Measurements from ENCODE around the gene TMEM63B.
A peak's percentile ranks its signal among the peaks of the same experiment; 100 is the strongest.
"Not testable (repeated sequence)": the region's sequence is repeated elsewhere in the genome, so short reads cannot be mapped to it uniquely, and the experiment has no call there.

TMEM63B gene

DNA sequence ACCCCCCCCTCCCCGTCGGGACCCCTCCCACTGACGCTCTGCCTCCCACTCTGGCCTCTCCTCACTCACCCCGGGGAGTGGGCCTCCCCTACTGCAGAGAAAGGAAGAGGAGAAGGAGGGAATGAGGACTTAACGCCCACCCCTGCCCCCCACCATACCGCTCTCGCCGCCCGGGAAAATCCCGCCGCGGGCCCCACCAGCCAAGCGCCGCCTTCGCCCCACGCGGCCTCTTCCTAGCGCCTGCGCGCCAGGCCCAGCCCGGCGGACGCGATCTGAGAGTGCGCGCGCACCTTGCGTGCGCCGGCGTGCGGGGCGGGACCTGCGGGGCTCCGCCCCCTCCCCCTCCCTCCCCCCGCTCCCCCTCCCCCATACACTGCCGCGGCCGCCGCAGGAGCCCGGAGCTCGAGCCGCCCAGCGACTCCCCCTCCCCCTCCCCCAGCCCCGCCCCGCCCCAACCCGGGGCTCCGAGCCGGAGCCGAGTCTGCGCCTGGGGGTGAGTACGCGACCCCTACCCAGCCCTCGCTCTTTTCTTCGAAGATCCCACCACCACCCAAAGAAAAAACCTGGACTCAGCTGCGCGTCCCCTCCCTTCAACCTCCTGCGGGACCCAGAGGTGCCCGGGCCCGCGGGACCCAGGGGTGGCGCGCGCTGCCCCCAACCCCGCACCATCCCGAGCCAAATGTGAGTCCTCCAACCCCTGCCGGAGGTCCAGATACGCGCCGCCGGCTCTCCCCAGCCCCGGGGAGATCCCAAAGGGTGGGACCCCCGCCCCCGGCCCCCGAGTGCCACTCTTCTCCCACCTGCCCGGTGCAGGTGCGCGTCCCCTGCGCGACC, at the start of gene TMEM63B, which contains the start of gene MRPL14:
TSS of gene TMEM63B (plus strand) at position 369 of the 834 bp plus-strand sequence. CDS start 7,031 bp downstream, outside the sequence.
TSS of gene MRPL14 (minus strand) at position 267 of the 834 bp plus-strand sequence. CDS start 10,841 bp downstream, outside the sequence.
- peak; percentile 68 for DNase-seq (ENCODE audit: low read depth)

DNA sequence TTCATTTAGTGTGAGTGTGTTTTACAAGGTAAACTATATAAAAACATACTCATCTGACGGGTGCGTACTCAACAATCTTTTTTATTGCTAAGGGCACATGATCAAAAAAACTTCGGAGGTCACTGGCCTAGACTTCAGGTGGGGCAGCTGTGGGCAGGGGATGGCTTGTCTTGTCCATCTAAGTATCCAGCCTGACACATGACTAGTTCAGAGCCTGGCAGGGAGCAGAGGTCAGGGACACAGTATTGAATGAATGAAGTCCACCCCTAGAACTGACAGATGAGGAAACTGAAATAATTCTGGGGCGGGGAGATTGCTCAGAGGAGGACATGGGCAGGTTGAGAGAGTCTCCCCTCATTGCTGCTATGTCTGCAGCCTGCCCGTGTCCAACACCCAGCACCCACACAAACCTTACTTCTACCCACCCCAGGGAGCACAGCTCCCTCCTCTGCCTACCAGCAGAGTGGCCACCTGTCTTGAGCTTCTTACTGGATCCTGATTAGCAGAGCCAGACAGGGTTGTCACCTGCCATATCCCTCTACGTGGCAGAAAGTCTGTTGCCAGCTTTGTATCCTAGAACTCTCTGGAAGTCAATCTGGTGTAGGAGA, 49.0 kb upstream of the TMEM63B start:
- DNase-seq (ENCODE audit: low read depth): no peak

DNA sequence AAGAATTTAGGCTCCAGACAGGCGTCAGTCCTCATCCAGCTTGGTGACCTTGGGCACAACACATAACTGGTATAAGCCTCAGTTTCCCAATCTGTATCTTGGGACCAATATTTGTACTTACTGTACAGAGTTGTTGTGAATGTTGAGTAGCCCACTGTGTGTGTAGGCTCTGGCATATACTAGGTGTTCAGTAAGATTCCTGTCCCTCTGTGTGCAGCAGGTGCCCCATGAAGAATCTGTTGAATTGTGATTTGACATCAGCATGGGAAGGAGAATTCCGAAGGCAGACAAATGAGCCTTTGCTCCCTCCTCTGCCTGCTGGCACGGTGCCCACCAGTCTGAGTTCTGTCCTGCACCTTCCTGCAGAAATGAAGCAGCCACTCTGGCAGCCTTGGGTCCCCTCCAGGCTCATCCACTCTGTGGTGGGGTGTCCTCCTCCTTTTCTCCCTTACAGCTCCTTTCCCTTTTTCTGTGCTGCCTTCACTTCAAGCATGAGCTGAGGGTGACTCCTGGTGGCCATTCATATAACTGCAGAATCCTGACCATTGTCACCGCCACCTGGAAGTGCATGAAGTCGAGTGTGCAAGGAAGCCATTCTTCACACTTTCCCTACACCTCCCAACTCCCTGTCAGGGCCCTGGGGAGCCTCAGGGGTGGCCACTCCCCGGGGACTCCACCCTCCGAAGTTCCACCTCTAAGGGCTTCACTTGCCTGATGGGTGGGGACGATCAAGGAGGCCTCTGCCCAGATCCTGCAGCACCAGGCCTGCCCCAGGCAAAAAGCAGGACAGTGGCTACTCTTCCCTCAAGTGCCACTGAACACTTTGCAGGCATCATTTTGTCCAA, 48.3 kb upstream of the TMEM63B start:
- peak; percentile 59 for DNase-seq (ENCODE audit: low read depth)

DNA sequence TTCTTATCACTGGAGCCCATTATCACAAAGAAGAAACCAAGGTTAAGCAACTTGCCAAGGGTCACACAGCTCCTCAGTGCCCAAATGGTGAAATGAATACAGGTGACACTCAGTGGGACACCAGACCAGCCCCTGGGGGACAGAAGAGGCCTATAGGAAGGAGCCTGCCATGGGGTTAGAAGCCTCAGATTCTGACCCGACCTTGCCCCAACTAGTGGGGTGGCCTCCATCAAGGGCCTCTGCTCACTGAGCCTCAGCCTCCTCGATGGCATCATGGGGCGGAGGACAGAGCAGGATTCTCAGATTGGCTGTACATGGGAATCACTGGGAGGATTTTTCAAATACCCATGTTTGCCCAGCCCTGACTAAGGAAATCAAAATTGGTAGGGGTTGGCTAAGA, 47.7 kb upstream of the TMEM63B start:
- DNase-seq (ENCODE audit: low read depth): no peak

DNA sequence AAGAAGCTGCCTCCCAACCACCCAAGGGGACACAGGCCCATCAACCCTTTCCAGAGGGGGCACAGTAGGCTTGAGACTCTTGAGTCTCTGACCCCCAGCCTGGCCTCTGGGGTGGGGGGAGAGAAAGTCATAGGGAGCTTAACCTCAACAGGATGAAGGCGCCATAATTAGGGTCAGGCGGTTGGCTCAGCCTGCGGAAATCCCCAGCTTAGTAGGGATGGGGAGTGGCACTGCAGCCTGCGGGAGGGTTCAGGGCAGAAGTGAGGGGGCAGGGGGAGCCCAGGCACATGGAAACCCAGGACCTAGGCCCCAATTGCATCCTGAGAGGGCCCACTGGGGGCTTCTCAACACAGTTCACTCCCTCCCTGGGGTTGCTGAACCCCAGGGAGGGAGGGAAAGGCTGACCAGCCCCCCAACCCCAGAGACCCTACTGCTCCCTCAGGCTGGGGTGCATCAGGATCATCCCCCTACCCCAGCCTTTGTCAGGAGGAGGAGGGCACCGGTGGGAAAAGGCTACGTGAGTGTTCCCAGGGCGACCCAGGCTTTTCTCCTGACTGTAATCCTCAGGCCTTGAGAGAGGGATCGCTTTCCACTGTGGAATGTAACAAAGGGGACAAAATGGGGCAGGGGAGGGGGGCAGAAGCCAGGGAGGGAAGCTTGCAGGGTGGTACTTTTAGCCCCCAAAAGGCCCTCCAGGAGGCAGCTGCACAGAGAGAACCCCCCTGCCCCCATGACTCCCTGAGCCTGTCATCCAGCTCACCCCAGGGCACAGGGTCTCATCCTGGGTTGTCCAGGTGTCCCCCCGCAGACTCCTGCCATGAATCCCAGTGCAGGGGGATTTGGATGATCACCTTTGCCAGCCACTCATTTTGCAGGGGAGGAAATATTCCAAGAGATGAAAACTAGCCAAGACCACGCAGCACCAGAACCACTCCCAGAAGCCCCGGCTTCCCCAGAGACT, 46.5 kb upstream of the TMEM63B start:
- no peak for DNase-seq (ENCODE audit: low read depth)

DNA sequence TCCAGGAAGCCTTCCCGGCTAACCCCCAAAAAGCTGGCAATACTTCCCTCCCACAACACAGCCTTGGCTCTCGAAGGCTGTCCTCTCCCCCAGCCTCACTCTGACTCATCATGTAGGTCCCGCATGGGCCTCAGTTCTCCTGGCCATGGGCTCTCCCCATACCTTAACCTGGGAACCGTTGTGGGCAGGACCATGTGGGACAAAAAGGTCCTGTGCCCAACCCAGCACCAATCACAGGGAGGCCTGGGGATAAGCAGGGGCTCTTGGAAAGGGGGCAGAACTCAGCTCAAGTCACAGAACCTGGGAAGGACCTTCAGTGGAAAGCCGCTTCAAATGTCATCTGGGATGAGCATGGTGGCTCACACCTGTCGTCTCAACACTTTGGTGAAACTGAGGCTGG, 45.6 kb upstream of the TMEM63B start:
- no peak for DNase-seq (ENCODE audit: low read depth)

DNA sequence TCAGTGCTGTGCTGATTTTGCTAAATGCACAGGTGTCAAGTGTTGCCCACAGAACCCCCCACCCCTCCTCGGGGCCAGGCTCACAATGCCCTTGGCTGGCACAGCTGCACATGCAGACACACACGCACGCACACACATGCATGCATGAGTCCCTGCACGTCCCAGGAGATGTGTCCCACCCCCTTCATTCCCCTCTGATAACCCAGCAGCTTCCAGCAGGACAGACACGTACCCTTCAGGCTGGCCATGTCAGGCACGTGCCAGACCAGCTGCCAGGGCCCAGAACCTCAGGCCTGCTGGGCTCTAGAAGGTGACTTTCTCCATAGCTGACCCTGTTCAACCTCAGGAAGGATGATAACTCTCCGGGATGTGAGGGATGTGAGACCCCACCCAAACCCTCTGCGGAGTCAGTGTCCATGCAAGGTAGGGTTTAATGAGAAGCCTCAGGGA, 44.5 kb upstream of the TMEM63B start:
- no peak for DNase-seq (ENCODE audit: low read depth)

DNA sequence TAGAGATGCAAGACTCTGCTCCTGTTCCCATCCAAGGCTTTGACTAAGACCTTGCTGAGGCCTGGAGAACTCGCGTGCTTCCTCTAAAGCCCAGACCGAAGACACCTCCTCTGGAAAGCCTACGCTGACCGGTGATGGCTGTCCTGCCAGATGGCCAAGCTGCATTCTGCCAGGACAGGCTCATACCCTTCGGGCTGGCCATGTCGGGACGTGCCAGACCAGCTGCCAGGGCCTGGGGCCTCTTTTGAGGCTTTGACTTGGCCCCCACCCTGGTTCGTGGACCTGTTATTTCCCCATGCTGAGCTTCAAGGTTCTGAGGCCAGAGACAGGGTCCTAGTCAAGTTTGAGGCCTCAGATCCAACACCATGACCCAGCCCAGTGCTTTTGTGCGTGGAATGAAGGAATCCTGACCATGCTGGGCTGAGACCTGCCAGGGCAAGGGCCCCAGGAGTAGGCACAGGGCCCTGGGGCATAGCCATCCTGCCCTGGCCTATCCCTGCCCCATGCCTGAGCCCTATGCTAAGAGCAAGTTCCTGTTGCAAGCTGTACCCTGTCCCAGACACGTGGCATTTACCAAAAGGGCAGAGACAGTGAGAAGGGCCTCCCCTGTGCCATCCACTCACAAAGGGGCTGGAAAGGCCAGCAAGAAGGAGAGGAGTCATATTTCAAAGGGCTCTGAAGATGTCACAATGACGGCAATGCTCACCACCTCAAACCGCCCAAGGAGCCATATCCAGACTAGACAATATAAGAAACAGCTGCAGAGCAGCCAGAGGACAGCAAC, 42.9 kb upstream of the TMEM63B start:
- no peak for DNase-seq (ENCODE audit: low read depth)

DNA sequence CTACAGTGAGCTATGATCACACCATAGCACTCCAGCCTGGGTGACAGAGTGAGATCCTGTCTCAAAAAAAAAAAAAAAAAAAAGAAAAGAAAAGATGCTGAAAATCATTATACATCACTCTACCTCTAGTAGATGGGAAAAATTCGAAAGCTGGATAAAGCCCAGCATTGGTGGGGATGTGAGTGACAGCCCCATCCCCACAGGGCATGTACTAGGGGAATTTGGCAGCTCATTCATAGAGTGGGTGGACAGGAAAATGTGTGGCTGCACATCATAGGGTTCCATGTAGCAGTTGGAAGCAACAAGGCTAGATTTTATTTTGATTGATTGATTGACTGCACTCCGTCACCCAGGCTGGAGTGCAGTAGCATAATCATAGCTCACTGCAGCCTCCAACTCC, 42.1 kb upstream of the TMEM63B start:
- no peak for DNase-seq (ENCODE audit: low read depth)

DNA sequence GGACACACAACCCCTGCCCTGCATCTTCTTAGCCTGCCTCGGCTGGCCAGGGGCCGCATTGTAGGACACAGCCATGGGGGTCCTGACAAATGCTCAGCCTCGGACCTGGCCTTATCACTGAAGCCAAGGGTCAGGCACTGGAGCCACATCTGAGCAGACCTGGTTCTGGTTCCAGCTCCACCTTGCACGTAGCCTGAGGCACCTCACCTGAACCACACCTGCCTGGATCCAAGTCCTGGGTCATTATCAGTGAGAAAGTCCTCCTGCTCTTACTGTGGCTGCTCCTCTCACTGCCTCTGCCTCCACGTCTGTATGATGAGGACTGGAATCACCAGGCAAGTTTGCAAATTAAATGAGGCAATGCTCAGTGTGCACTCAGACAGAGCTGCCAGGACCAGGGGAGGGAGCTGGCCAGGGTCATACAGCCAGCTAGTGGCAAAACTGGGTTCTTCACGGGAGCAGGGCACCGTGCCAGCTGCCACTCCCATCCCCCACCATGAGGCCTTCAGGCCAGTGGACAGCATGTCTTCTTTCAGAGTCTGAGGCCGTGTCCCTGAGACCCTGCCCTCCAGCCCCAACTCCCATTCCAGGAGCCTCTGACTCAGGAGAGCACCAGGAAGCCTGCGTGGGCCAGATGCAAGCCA, 40.3 kb upstream of the TMEM63B start:
- no peak for DNase-seq (ENCODE audit: low read depth)

DNA sequence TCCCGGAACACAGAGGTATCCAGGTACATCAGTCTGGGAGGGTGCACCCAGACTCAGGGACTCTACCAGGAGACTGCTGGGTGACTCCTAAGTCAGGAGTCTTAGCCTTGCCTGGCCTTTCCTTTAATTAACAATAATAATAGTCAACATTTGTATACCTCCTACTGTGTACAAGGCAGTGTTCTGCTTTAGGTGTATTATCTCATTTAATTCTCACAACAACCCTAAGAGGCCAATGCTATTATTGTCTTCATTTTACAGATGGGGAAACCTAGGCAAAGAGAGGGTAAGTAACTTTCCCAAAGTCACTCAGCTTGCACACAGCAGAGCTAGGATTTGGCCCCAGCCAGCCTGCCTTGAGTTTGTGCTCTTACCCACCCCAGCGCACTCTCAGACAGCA, 39.7 kb upstream of the TMEM63B start:
- DNase-seq (ENCODE audit: low read depth): no peak

DNA sequence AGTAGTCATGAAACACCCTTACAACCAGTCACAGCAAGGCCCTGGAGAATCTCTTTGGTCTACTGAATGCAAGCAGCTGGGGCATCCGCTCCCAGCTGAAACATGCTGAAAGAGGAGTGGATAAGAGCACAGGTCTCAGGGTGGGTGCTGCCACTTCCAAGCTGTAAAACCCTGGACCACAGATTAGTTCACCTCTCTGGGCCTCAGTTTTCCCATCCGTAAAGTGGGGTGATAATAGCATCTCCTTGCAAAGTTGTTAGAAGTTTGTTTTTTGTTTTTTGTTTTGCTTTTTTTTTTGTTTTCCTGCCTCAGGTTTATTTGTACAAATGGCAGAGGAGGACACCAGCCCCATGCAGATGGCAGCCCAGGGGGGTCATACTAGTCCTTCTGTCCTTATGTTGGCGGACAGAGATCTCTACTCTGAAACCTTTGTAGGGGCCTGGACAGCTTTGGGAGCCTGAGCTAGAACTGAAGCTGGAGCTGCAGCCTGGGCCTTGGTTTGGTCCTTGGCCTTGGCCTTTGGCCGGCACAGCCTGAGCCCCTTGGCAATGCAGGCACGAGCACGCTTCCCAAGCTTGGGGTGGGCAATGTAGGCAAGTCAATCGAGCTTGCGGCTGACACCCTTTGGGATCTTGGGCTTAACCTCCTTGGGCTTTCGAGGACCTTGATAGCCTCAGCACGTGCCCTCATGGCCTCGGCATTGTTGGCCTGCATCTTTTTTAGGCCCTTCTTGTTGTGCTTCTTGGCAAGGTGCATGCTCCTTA, 38.3 kb upstream of the TMEM63B start:
- DNase-seq (ENCODE audit: low read depth): no peak

DNA sequence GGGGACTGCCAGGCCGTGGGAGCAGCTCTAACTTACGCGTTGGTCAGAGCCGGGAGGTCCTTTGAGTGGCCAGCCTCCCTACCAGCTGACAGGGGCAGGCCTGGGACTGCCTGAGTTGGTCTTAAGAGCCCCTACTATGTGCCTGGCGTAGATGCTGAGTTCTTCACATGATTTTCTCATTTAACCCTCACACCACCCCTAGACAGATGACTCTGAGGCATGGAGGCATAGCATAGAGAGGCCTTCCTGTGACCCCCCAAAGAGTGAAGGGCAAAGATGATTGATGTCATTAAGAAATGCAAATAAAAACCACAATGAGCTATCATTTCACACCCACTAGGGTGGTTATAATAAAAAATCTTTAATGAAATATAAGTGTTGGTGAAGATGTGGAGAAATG, 36.9 kb upstream of the TMEM63B start:
- no peak for DNase-seq (ENCODE audit: low read depth)

DNA sequence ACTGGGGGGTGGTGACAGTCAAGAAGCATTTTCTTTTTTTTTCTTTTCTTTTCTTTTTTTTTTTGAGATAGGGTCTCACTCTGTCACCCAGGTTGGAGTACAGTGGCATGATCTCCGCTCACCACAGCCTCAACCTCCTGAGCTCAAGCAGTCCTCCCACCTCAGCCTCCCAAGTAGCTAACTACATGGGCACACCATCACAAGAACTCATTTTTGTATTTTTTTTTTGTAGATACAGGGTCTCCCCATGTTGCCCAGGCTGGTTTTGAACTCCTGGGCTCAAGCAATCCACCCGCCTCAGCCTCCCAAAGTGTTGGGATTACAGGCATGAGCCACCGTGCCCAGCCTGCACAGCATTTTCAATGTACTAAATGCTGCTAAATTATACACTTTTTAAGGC, 36.0 kb upstream of the TMEM63B start:
- DNase-seq (ENCODE audit: low read depth): not testable (repeated sequence)

DNA sequence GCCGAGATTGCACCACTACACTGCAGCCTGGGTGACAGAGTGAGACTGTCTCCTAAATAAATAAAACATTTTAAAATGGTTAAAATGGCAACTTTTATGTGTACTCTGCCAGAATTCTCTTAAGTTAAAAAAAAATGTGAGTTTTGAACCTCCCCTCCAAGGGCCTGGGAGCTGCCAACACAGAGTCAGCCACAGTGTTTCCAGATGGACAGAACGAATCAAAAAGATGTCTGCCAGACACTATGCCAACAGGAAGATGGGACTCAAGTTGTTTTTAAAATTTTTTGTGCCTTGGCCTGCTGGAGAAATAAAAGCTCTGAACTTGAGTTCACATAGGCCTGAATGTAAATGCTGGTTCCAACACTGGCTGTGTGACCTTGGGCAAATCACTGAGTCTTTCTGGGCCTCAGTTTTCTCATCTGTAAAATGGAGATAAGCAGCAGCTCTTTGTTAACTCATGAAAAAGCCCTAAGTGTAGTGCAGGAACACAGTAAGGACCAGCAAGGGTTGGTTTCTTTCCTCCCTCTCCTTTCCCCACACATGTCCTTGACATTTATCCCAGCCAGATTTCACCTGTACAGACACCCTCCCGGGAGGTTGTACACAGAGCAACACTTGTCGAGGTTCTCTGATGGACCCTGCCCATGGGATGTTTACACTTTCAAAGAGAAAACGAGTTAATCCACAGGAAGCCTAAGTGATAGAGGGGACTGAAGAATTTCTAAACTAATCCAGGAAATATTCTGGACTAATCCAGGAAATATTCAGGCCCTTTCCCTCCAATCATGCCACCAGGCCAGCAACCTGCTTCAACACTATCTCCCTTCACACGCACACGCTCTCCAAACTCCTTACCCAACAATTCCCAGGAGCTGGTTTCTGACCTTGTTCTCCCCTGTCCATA, 35.1 kb upstream of the TMEM63B start:
- no peak for DNase-seq (ENCODE audit: low read depth)

DNA sequence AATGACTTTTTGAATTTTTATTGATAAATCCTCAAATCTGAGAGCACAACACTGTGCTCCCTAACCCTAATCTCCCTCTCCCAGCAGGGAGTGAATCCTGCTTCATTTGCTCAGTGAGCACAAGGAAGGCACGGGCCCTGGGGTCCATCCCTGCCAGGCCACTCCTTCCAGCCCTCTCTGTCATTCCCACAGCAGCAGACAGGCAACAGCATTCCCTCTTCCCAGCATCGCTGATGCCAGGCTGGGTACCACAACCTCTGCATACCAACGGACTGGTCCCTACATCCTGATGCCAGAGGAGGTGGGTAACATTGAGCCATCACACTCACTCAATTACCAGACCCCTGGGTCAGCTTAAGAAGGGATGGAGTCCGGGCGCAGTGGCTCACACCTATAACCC, 34.3 kb upstream of the TMEM63B start:
- DNase-seq (ENCODE audit: low read depth): no peak

DNA sequence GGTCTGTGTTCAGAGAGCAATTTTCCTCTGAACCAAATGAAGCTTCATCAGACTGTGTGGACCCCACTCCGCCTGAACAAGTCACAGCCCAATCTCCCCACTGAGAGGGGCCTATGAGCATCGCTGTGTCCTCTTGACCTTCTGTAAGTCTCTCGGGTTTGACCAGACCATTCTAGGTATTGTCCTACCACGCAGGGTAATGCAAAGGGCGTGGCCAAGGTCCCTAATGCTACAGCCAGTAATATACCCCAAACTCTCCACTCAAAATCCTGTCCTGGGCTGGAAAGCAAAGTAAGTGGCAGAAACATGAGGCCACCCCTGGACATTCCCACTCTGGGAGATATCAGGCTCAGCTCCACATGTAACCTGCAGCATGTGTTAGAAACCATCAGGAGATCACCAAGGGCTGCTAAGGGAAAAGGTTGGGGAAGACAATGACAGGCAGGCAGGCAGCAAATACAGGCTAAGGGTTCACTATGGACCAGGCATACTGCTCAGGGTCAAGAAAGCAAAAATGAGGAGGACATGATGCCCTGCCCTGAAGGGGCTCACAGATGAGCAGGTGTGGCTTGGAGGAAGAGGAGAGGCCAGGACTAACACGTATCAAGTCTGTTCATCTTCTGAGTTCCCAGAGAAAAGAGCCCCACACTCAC, 33.5 kb upstream of the TMEM63B start:
- no peak for DNase-seq (ENCODE audit: low read depth)

Measured in stimulated activated CD8-positive, alpha-beta memory T cell treated with anti-CD3 and anti-CD28 coated beads, Interleukin-15, amount 100 ng/mL, for 1 hour (primary cell).